HepG2 (cell line): ENCODE measurements around the gene RNPS1.

Experiments
- CENPT ChIP-seq: sonication (generic); formaldehyde crosslinking; IDR thresholded peaks from 2 replicates; pipeline ENCODE4 v1.8.0; 2022; ENCODE audit warnings: low read depth, mild to moderate bottlenecking, moderate library complexity, missing genetic modification reagents
- EZH2 ChIP-seq: conservative IDR thresholded peaks from 2 replicates; pipeline ENCODE4 v1.6.1; 2012; ENCODE audit warnings: mild to moderate bottlenecking, low read depth, low read length, moderate library complexity
- FOSL1 ChIP-seq: sonication (generic); formaldehyde crosslinking; IDR thresholded peaks from 2 replicates; pipeline ENCODE4 v1.9.0; 2021; ENCODE audit warnings: missing genetic modification reagents, borderline replicate concordance
- IRF2 ChIP-seq: IDR thresholded peaks from 2 replicates; pipeline ENCODE4 v1.6.1; 2018; ENCODE audit warnings: missing genetic modification reagents, missing compliant biosample characterization
- POLR2A ChIP-seq, 2 experiments: IDR thresholded peaks; 2 replicates each; pipeline ENCODE4 v1.6.1; 2011; ENCODE audit warnings: low read depth in 2 of 2, low read length in 2 of 2, mild to moderate bottlenecking in 1 of 2, moderate library complexity in 1 of 2; ENCODE audit not compliant: insufficient read depth in 1 of 2
- TF ChIP-seq, protein P1 (sequence below): sonication (generic); formaldehyde crosslinking; conservative IDR thresholded peaks from 2 replicates; pipeline ENCODE4 v1.8.0; 2022; ENCODE audit warnings: low read depth, missing genetic modification reagents
- TF ChIP-seq, protein P2 (sequence below): sonication (generic); formaldehyde crosslinking; IDR thresholded peaks from one replicate; pipeline ENCODE4 v1.5.1; 2020; ENCODE audit warnings: mild to moderate bottlenecking, missing genetic modification reagents; ENCODE audit errors: not compliant biosample characterization

DNA sequence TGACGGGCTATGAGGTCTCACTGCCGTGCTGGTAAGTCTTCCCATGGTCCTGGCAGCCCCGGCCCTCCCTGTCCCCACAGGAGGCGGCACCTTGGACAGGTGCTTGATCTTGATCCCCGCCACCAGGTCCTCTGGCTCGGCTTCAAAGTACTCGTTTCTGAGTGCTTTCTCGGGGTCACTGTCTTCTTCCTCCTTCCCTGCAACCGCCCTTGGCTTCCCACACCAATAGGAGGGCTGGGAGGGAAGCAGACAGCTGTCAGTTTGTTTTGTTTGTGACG, 31.9 kb upstream of the RNPS1 start:
- TF ChIP-seq POLR2A (IDR thresholded peaks at IDR 0.05; ENCODE audit: insufficient read depth in 1 of 2, low read depth in 2 of 2, low read length in 2 of 2) (no peak), CENPT (no peak), EZH2 (no peak), IRF2 (no peak), FOSL1 (no peak)
- TF ChIP-seq, protein P1, sequence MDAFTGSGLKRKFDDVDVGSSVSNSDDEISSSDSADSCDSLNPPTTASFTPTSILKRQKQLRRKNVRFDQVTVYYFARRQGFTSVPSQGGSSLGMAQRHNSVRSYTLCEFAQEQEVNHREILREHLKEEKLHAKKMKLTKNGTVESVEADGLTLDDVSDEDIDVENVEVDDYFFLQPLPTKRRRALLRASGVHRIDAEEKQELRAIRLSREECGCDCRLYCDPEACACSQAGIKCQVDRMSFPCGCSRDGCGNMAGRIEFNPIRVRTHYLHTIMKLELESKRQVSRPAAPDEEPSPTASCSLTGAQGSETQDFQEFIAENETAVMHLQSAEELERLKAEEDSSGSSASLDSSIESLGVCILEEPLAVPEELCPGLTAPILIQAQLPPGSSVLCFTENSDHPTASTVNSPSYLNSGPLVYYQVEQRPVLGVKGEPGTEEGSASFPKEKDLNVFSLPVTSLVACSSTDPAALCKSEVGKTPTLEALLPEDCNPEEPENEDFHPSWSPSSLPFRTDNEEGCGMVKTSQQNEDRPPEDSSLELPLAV (CRISPR knock-in tag): no peak
- TF ChIP-seq, protein P2, sequence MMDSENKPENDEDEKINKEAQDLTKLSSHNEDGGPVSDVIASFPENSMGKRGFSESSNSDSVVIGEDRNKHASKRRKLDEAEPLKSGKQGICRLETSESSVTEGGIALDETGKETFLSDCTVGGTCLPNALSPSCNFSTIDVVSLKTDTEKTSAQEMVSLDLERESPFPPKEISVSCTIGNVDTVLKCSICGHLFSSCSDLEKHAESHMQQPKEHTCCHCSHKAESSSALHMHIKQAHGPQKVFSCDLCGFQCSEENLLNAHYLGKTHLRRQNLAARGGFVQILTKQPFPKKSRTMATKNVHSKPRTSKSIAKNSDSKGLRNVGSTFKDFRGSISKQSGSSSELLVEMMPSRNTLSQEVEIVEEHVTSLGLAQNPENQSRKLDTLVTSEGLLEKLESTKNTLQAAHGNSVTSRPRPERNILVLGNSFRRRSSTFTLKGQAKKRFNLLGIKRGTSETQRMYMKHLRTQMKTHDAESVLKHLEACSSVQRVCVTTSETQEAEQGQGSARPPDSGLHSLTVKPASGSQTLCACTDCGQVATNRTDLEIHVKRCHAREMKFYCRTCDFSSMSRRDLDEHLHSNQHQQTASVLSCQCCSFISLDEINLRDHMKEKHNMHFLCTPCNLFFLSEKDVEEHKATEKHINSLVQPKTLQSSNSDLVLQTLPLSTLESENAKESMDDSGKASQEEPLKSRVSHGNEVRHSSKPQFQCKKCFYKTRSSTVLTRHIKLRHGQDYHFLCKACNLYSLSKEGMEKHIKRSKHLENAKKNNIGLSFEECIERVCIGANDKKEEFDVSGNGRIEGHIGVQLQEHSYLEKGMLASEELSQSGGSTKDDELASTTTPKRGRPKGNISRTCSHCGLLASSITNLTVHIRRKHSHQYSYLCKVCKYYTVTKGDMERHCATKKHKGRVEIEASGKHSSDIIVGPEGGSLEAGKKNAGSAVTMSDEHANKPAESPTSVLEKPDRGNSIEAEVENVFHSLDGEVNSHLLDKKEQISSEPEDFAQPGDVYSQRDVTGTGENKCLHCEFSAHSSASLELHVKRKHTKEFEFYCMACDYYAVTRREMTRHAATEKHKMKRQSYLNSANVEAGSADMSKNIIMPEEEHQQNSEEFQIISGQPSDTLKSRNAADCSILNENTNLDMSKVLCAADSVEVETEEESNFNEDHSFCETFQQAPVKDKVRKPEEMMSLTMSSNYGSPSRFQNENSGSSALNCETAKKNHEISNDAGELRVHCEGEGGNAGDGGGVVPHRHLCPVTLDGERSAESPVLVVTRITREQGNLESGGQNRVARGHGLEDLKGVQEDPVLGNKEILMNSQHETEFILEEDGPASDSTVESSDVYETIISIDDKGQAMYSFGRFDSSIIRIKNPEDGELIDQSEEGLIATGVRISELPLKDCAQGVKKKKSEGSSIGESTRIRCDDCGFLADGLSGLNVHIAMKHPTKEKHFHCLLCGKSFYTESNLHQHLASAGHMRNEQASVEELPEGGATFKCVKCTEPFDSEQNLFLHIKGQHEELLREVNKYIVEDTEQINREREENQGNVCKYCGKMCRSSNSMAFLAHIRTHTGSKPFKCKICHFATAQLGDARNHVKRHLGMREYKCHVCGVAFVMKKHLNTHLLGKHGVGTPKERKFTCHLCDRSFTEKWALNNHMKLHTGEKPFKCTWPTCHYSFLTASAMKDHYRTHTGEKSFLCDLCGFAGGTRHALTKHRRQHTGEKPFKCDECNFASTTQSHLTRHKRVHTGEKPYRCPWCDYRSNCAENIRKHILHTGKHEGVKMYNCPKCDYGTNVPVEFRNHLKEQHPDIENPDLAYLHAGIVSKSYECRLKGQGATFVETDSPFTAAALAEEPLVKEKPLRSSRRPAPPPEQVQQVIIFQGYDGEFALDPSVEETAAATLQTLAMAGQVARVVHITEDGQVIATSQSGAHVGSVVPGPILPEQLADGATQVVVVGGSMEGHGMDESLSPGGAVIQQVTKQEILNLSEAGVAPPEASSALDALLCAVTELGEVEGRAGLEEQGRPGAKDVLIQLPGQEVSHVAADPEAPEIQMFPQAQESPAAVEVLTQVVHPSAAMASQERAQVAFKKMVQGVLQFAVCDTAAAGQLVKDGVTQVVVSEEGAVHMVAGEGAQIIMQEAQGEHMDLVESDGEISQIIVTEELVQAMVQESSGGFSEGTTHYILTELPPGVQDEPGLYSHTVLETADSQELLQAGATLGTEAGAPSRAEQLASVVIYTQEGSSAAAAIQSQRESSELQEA (CRISPR knock-in tag): no peak
